Right lobe of liver (tissue), 6 donors: Measurements from ENCODE around the gene EXOC4. TPM values are rescaled to one million over a fixed set of nuclear protein-coding genes. Genes with fewer than 3 reads are reported as not detected.

Experiments
- ATAC-seq, 4 donors: fragments of 200-7000 bp; cut with Tn5 transposase; one replicate each; pipeline ENCODE4 v1.9.1; 2020; ENCODE audit warnings: mild to moderate bottlenecking in 4 of 4, moderate library complexity in 4 of 4
- DNase-seq, 3 donors: peaks; one replicate each; pipeline ENCODE4 v3.0.0-alpha.2; 2020
- H3K27ac ChIP-seq, 3 donors: fragments of 200-600 bp; one replicate each; pipeline ENCODE4 v1.8.0; 2022
- H3K27me3 ChIP-seq, 2 donors: fragments of 200-600 bp; one replicate each; pipeline ENCODE4 v1.8.0; 2022
- H3K36me3 ChIP-seq, 4 donors: fragments of 200-600 bp; sonication (generic) in 1 of 4; one replicate each; pipeline versions ENCODE4 v1.5.1 to v1.8.0; 2017 to 2022; ENCODE audit warnings: control low read depth in 1 of 4
- H3K4me1 ChIP-seq, 4 donors: fragments of 200-600 bp; sonication (generic) in 1 of 4; one replicate each; pipeline versions ENCODE4 v1.5.1 to v1.8.0; 2017 to 2022; ENCODE audit warnings: control low read depth in 1 of 4
- H3K4me3 ChIP-seq, 3 donors: fragments of 200-600 bp; one replicate each; pipeline ENCODE4 v1.8.0; 2022
- H3K9me3 ChIP-seq, 4 donors: fragments of 200-600 bp; sonication (generic) in 1 of 4; one replicate each; pipeline versions ENCODE4 v1.5.1 to v1.8.0; 2017 to 2022; ENCODE audit warnings: control low read depth in 1 of 4
- POLR2A ChIP-seq: fragments of 450-650 bp; IDR thresholded peaks from one replicate; pipeline ENCODE4 v1.6.1; 2017; ENCODE audit warnings: antibody characterized with exemption, mild to moderate bottlenecking
- WGBS: methylation state at CpG from one replicate; pipeline ENCODE4 v1.1.6; 2018; ENCODE audit warnings: low coverage, low lambda C conversion rate; ENCODE audit not compliant: insufficient coverage; ENCODE audit errors: missing lambda C conversion rate; 5-methylcytosine and 5-hydroxymethylcytosine counted together
- intact Hi-C, 2 donors: fragments of 100-400 bp; cut with DNase I; formaldehyde crosslinking; loops; one replicate each; pipeline versions ENCODE4 v1.11.2 to v1.14.1; 2022
- total RNA-seq, 6 experiments: library from RNA; depleted of rRNA in 2 of 6; stranded (reverse); fragments of >200 nt in 2 of 6; fragmentation: NEBNext Ultra II Directional in 3 of 6; extraction: Animal tissue kit (Norgen Biotek cat#: 25700) in 3 of 6; gene quantifications; one replicate each; pipeline versions ENCODE4 v1.1.0 to v1.2.4, GENCODE V29; 2016 to 2023
- TF ChIP-seq, protein P1 (sequence below), 4 donors: fragments of 200-600 bp in 3 of 4; fragments of 450-650 bp in 1 of 4; IDR thresholded peaks; one replicate each; pipeline versions ENCODE4 v1.5.1 to v1.8.0; 2016 to 2022; ENCODE audit warnings: antibody characterized with exemption in 4 of 4, mild to moderate bottlenecking in 2 of 4
- donor health status: DM: no; HTN: yes; CAD: no.
- donor health status: DM: no; HTN: no; CAD: no.
- donor health status: DM: no; HTN: no; CAD: no.
- donor health status: DM: no; HTN: yes; CAD: no.
- donor health status: DM: no; HTN: yes; CAD: no.

The EXOC4 gene
- total RNA-seq, 6 experiments from 2014 or later = 23.7 to 33.5 (median 30.0) TPM

DNA sequence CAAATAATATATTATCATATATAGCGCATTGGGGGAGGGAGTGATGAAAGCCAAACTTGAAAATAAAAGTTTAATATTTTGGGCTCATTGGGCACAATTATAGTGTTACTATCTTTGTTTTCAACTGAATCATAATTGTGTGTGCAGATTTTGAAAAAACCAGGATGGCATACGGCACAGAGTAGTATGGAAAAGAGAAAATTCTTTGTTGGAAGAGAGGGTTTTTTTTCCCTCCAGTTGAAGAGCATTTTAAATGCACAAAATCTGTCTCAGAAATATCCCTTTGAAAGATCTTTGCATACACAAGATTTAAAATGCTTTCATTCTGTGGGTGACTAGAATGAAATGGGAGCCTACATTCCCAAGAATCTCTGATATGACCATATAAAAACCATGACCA is 269.6 kb downstream of the EXOC4 start:
- no peak for DNase-seq
- H3K9me3 ChIP-seq = no peaks in the 10 kb centered on the region
- H3K36me3 ChIP-seq = no peaks in the 10 kb centered on the region
- TF ChIP-seq POLR2A = no peak
- TF ChIP-seq, protein P1, sequence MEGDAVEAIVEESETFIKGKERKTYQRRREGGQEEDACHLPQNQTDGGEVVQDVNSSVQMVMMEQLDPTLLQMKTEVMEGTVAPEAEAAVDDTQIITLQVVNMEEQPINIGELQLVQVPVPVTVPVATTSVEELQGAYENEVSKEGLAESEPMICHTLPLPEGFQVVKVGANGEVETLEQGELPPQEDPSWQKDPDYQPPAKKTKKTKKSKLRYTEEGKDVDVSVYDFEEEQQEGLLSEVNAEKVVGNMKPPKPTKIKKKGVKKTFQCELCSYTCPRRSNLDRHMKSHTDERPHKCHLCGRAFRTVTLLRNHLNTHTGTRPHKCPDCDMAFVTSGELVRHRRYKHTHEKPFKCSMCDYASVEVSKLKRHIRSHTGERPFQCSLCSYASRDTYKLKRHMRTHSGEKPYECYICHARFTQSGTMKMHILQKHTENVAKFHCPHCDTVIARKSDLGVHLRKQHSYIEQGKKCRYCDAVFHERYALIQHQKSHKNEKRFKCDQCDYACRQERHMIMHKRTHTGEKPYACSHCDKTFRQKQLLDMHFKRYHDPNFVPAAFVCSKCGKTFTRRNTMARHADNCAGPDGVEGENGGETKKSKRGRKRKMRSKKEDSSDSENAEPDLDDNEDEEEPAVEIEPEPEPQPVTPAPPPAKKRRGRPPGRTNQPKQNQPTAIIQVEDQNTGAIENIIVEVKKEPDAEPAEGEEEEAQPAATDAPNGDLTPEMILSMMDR (IDR thresholded peaks at IDR 0.05) = no peak
- no peaks in the 10 kb centered on the region for H3K4me1 ChIP-seq
- no peak for ATAC-seq
- 88% methylated on average over 2 of the region's 2 CpGs for WGBS
- H3K27me3 ChIP-seq = no peaks in the 10 kb centered on the region
- intact Hi-C loops = no loop called here
- no peak overlapping the region for H3K27ac ChIP-seq
- H3K4me3 ChIP-seq = no peak overlapping the region

DNA sequence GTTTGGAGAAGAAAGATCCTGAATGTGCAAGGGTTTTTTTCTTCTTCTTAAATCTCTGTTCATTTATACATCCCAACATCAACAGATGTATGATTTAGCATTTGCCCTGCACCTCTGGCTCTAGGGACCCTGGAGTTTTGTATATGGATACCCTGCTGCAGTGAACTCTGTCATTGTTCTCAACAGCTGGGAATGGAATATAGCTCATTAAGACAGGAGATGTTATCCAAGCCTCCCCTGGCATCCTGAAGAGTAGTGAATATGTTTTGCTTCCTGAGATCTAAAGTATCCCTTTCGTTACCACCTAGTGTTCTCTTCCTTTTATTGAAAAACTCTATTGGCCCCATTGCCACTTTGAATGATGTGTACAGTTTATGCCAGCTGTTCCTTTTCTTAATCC is 275.9 kb downstream of the EXOC4 start:
- no peaks in the 10 kb centered on the region for H3K9me3 ChIP-seq
- WGBS = 75% methylated on average over 1 of the region's 1 CpG
- no peaks in the 10 kb centered on the region for H3K27me3 ChIP-seq
- intact Hi-C loops = no loop called here
- no peak for DNase-seq
- H3K36me3 ChIP-seq = no peaks in the 10 kb centered on the region
- no peak overlapping the region for H3K27ac ChIP-seq
- H3K4me1 ChIP-seq = no peaks in the 10 kb centered on the region
- TF ChIP-seq, protein P1 (IDR thresholded peaks at IDR 0.05) = no peak
- TF ChIP-seq POLR2A = no peak
- ATAC-seq = no peak
- H3K4me3 ChIP-seq = no peak overlapping the region

DNA sequence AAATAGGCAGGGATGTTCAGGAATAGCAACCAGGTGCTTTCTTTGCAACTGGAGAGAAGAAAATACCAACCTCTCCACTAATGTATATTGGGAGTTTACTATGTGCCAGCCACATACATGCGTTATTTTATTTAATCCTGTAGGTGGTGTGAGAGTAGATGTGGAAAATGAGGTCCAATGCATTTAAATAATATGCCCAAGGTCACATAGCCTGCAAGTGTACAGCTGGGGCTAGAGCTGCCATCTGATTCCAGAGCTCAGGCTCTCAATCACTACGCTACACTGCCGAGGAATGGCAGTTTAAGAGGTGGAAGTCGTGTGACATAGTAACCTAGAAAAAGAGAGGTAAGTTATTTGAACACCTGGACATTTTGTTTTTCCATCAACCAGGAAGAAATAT is 277.0 kb downstream of the EXOC4 start:
- no peaks in the 10 kb centered on the region for H3K27me3 ChIP-seq
- 96% methylated on average over 4 of the region's 4 CpGs for WGBS
- DNase-seq = no peak
- TF ChIP-seq POLR2A = no peak
- TF ChIP-seq, protein P1 (IDR thresholded peaks at IDR 0.05) = no peak
- ATAC-seq = no peak
- H3K4me3 ChIP-seq = no peak overlapping the region
- H3K36me3 ChIP-seq = no peaks in the 10 kb centered on the region
- H3K27ac ChIP-seq = no peak overlapping the region
- H3K4me1 ChIP-seq = no peaks in the 10 kb centered on the region
- no peaks in the 10 kb centered on the region for H3K9me3 ChIP-seq
- intact Hi-C loops = no loop called here

DNA sequence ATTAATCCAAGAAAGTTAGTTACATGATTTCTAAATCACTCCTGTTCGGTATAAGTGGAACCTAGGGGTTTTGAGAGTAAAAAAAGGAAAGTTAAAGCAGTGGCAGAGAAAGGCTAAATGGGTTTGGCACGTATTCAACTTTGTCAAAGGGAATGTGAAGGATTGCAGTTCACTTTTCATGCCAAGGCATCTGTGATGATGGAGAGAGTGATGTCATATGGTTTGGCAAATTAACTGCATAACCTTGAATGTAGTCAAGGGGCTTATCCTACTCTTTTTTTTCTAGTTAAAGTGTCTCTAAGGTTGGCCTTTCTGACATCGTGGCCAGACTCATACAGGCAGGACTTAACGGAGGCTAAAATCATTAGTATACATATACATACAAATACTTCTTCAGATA is 277.8 kb downstream of the EXOC4 start:
- Histone ChIP-seq H3K9me3 (no peaks in the 10 kb centered on the region), H3K36me3 (no peaks in the 10 kb centered on the region), H3K4me3 (no peak overlapping the region), H3K27me3 (no peaks in the 10 kb centered on the region), H3K4me1 (no peaks in the 10 kb centered on the region), H3K27ac (no peak overlapping the region)
- intact Hi-C loops = no loop called here
- 85% methylated on average over 4 of the region's 4 CpGs for WGBS
- DNase-seq (no peak), ATAC-seq (no peak)
- TF ChIP-seq, protein P1 (IDR thresholded peaks at IDR 0.05) = no peak
- TF ChIP-seq POLR2A = no peak

DNA sequence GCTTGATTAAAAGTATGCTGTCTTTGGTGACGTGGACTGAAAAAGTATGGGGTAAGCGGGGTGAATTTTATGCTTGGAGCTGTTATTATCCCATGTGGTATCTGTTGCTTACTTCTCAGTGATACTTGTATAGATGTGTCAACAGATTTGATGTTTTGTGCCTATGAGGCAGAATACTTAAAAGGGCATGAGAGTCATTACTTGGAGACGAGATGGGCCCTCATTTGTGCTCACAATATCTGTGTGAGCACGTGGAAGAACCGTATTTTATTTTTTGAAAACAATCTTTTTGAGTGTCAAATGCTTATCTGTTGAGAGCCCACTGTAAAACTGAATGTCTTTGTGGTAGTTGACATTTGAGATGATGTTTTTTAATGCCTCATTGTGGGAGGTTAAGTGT is 281.9 kb downstream of the EXOC4 start:
- no peaks in the 10 kb centered on the region for H3K4me1 ChIP-seq
- WGBS = 93% methylated on average over 5 of the region's 5 CpGs
- H3K4me3 ChIP-seq = no peak overlapping the region
- no peaks in the 10 kb centered on the region for H3K9me3 ChIP-seq
- DNase-seq (no peak), ATAC-seq (no peak)
- TF ChIP-seq, protein P1 (IDR thresholded peaks at IDR 0.05) = no peak
- no peak for TF ChIP-seq POLR2A
- H3K36me3 ChIP-seq = no peaks in the 10 kb centered on the region
- no peaks in the 10 kb centered on the region for H3K27me3 ChIP-seq
- H3K27ac ChIP-seq = no peak overlapping the region
- intact Hi-C loops = no loop called here
